Upper lobe of left lung (tissue), 4 donors: ENCODE measurements around the gene MCF2L.

Source experiments
- EP300 ChIP-seq, 4 donors: sonication (generic); formaldehyde crosslinking; IDR thresholded peaks; one replicate each; pipeline ENCODE4 v1.5.1; 2017; ENCODE audit warnings: antibody characterized with exemption in 4 of 4, control low read depth in 2 of 4
- TF ChIP-seq, protein P1 (sequence below), 6 experiments: fragments of 450-650 bp in 4 of 6; fragments of 200-600 bp in 2 of 6; sonication (generic) in 2 of 6; IDR thresholded peaks; one replicate each; pipeline ENCODE4 v1.5.1; 2016 to 2019; ENCODE audit warnings: antibody characterized with exemption in 6 of 6

DNA sequence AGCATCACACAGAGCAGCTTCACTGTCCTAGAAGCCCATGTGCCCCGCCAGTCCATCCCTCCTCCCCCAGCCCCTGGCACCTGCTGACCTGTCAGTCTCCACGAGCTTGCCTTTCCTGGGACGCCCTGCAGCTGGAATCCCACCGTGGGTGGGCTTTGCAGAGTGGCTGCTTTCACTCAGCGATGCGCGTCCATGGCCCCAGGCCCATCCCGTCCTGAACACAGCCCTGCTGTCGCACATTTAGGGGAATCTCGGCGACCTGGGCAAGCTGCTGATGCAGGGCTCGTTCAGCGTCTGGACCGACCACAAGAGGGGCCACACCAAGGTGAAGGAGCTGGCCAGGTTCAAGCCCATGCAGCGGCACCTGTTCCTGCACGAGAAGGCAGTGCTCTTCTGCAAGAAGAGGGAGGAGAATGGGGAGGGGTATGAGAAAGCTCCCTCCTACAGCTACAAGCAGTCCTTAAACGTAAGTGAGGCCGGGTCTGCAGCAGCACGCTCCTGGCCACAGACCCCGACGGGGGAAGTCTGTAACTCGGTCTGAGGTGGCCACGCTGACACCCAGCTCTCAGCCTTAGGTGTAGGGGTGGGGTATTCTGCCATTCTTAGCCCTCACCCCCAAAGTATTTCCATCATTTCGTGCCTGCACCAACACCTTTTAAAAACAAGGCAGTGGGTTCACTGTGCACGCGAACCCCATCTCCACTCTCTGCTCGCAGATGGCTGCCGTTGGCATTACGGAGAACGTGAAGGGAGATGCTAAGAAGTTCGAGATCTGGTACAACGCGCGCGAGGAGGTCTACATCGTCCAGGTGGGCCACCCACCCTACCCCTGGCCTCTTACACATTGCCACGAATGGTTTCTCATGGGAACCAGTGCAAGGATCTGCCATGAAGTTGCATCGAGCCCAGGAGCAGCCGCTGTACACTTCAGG, 118.2 kb downstream of the MCF2L start:
- TF ChIP-seq, protein P1, sequence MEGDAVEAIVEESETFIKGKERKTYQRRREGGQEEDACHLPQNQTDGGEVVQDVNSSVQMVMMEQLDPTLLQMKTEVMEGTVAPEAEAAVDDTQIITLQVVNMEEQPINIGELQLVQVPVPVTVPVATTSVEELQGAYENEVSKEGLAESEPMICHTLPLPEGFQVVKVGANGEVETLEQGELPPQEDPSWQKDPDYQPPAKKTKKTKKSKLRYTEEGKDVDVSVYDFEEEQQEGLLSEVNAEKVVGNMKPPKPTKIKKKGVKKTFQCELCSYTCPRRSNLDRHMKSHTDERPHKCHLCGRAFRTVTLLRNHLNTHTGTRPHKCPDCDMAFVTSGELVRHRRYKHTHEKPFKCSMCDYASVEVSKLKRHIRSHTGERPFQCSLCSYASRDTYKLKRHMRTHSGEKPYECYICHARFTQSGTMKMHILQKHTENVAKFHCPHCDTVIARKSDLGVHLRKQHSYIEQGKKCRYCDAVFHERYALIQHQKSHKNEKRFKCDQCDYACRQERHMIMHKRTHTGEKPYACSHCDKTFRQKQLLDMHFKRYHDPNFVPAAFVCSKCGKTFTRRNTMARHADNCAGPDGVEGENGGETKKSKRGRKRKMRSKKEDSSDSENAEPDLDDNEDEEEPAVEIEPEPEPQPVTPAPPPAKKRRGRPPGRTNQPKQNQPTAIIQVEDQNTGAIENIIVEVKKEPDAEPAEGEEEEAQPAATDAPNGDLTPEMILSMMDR (IDR thresholded peaks at IDR 0.05) = no peak
- TF ChIP-seq EP300 (IDR thresholded peaks at IDR 0.05) = no peak
